H9 (cell line): Measurements from ENCODE around the gene SDK1. TPM values are rescaled to one million over a fixed set of nuclear protein-coding genes. Genes with fewer than 3 reads are reported as not detected.

Experiments
- DNase-seq: peaks from one replicate; pipeline ENCODE4 v3.0.0-alpha.2; 2017
- H2AFZ ChIP-seq: one replicate; pipeline ENCODE4 v1.6.1; 2013; ENCODE audit warnings: mild to moderate bottlenecking, low read length, control low read depth, moderate library complexity
- H2AK5ac ChIP-seq: 2 replicates; pipeline ENCODE4 v1.6.1; 2013; ENCODE audit warnings: low read length, control low read depth, mixed read lengths; ENCODE audit not compliant: insufficient read length
- H2BK120ac ChIP-seq: one replicate; pipeline ENCODE4 v1.6.1; 2013; ENCODE audit warnings: low read depth, mild to moderate bottlenecking, low read length, control low read depth, inconsistent platforms; ENCODE audit not compliant: poor library complexity, severe bottlenecking
- H2BK12ac ChIP-seq: 2 replicates; pipeline ENCODE4 v1.6.1; 2013; ENCODE audit warnings: low read length, control low read depth, mixed read lengths, low read depth; ENCODE audit not compliant: insufficient read length
- H2BK15ac ChIP-seq: 2 replicates; pipeline ENCODE4 v1.6.1; 2013; ENCODE audit warnings: low read depth, low read length, control low read depth
- H2BK20ac ChIP-seq: one replicate; pipeline ENCODE4 v1.6.1; 2013; ENCODE audit warnings: low read depth, mild to moderate bottlenecking, low read length, control low read depth, inconsistent platforms; ENCODE audit not compliant: poor library complexity, severe bottlenecking
- H2BK5ac ChIP-seq: 2 replicates; pipeline ENCODE4 v1.6.1; 2013; ENCODE audit warnings: low read length, control low read depth, mixed read lengths; ENCODE audit not compliant: insufficient read length
- H3K14ac ChIP-seq: 2 replicates; pipeline ENCODE4 v1.6.1; 2013; ENCODE audit warnings: low read length, control low read depth; ENCODE audit not compliant: insufficient read depth
- H3K18ac ChIP-seq: 2 replicates; pipeline ENCODE4 v1.6.1; 2013; ENCODE audit warnings: low read depth, mild to moderate bottlenecking, mixed read lengths, low read length, control low read depth; ENCODE audit not compliant: insufficient read length
- H3K23ac ChIP-seq: 2 replicates; pipeline ENCODE4 v1.6.1; 2013; ENCODE audit warnings: low read length, control low read depth, mixed read lengths, low read depth; ENCODE audit not compliant: insufficient read length
- H3K23me2 ChIP-seq: 2 replicates; pipeline ENCODE4 v1.6.1; 2013; ENCODE audit warnings: low read depth, mild to moderate bottlenecking, mixed read lengths, low read length, control low read depth; ENCODE audit not compliant: insufficient read length, poor library complexity, severe bottlenecking
- H3K27ac ChIP-seq: 2 replicates; pipeline ENCODE4 v1.5.1; 2013; ENCODE audit warnings: low read length, control low read depth, mixed read lengths, low read depth; ENCODE audit not compliant: insufficient read length
- H3K27me3 ChIP-seq: 2 replicates; pipeline ENCODE4 v1.6.1; 2013; ENCODE audit warnings: low read length, control low read depth, inconsistent platforms; ENCODE audit not compliant: insufficient read depth
- H3K4ac ChIP-seq: 2 replicates; pipeline ENCODE4 v1.6.1; 2013; ENCODE audit warnings: low read depth, mild to moderate bottlenecking, control low read depth, inconsistent platforms, low read length, moderate library complexity
- H3K4me1 ChIP-seq: 2 replicates; pipeline ENCODE4 v1.6.1; 2013; ENCODE audit warnings: low read length, control low read depth, inconsistent platforms; ENCODE audit not compliant: insufficient read depth
- H3K4me2 ChIP-seq: 2 replicates; pipeline ENCODE4 v1.6.1; 2013; ENCODE audit warnings: low read length, control low read depth, mixed read lengths; ENCODE audit not compliant: insufficient read length, insufficient read depth
- H3K56ac ChIP-seq: 2 replicates; pipeline ENCODE4 v1.6.1; 2013; ENCODE audit warnings: low read depth, mild to moderate bottlenecking, mixed read lengths, low read length, control low read depth; ENCODE audit not compliant: insufficient read length
- H3K79me1 ChIP-seq: 2 replicates; pipeline ENCODE4 v1.6.1; 2013; ENCODE audit warnings: low read depth, mild to moderate bottlenecking, moderate library complexity, low read length, control low read depth, inconsistent platforms; ENCODE audit not compliant: insufficient read depth, poor library complexity, severe bottlenecking
- H3K79me2 ChIP-seq: 2 replicates; pipeline ENCODE4 v1.6.1; 2013; ENCODE audit warnings: low read length, control low read depth, inconsistent platforms; ENCODE audit not compliant: insufficient read depth
- H3K9ac ChIP-seq: 2 replicates; pipeline ENCODE4 v1.6.1; 2013; ENCODE audit warnings: low read length, control low read depth, mixed read lengths; ENCODE audit not compliant: insufficient read length; ENCODE audit errors: extremely low read depth
- H3K9me3 ChIP-seq: one replicate; pipeline ENCODE4 v1.6.1; 2013; ENCODE audit warnings: low read depth, low read length, inconsistent platforms; ENCODE audit not compliant: control insufficient read depth
- H3T11ph ChIP-seq: one replicate; pipeline ENCODE4 v1.6.1; 2013; ENCODE audit warnings: mild to moderate bottlenecking, low read length, control low read depth, inconsistent platforms
- H4K20me1 ChIP-seq: one replicate; pipeline ENCODE4 v1.6.1; 2013; ENCODE audit not compliant: control insufficient read depth, insufficient read length, insufficient read depth
- H4K5ac ChIP-seq: 2 replicates; pipeline ENCODE4 v1.6.1; 2013; ENCODE audit warnings: low read depth, mild to moderate bottlenecking, mixed read lengths, low read length, control low read depth; ENCODE audit not compliant: insufficient read length
- H4K8ac ChIP-seq: replicated peaks from 2 replicates; pipeline ENCODE4 v1.6.1; 2013; ENCODE audit warnings: low read length, control low read depth, mixed read lengths, low read depth; ENCODE audit not compliant: insufficient read length
- H4K91ac ChIP-seq: 2 replicates; pipeline ENCODE4 v1.6.1; 2013; ENCODE audit warnings: low read depth, mild to moderate bottlenecking, moderate library complexity, mixed read lengths, low read length, control low read depth; ENCODE audit not compliant: insufficient read length
- H3K27ac Mint-ChIP-seq, 3 experiments: 2 replicates in 2 of 3; 3 replicates in 1 of 3; pipeline ENCODE4 v1.8.0; 2020 to 2021; ENCODE audit warnings: mixed read lengths in 3 of 3, mild to moderate bottlenecking in 1 of 3, moderate library complexity in 1 of 3
- H3K27me3 Mint-ChIP-seq: 2 replicates; pipeline ENCODE4 v1.8.0; 2021; ENCODE audit warnings: low read depth, mild to moderate bottlenecking, moderate library complexity, mixed read lengths
- H3K36me3 Mint-ChIP-seq, 3 experiments: 2 replicates in 2 of 3; 3 replicates in 1 of 3; pipeline ENCODE4 v1.8.0; 2020 to 2021; ENCODE audit warnings: low read depth in 3 of 3, mixed read lengths in 3 of 3; ENCODE audit not compliant: insufficient read depth in 1 of 3
- H3K4me1 Mint-ChIP-seq, 2 experiments: 2 replicates each; pipeline ENCODE4 v1.8.0; 2020; ENCODE audit warnings: mixed read lengths in 2 of 2
- H3K4me3 Mint-ChIP-seq, 2 experiments: 2 replicates in 1 of 2; 3 replicates in 1 of 2; pipeline ENCODE4 v1.8.0; 2020 to 2021; ENCODE audit warnings: mild to moderate bottlenecking in 2 of 2, mixed read lengths in 2 of 2, moderate library complexity in 1 of 2
- H3K9me3 Mint-ChIP-seq, 2 experiments: 2 replicates in 1 of 2; 3 replicates in 1 of 2; pipeline ENCODE4 v1.8.0; 2020; ENCODE audit warnings: mild to moderate bottlenecking in 2 of 2, mixed read lengths in 2 of 2, moderate library complexity in 1 of 2
- WGBS: extraction: QIAGEN DNeasy Blood & Tissue Kit; methylation state at CpG from one replicate; pipeline ENCODE4 v1.1.7; 2013; ENCODE audit warnings: missing lambda C conversion rate, low lambda C conversion rate, mixed read lengths; ENCODE audit not compliant: insufficient read length; ENCODE audit errors: extremely low coverage; 5-methylcytosine and 5-hydroxymethylcytosine counted together
- total RNA-seq: library from RNA; stranded (reverse); gene quantifications from 2 replicates; pipeline ENCODE4 v1.2.1, GENCODE V29; 2021
- TF ChIP-seq, protein P1 (sequence below): fragments of 200-600 bp; sonication (generic); conservative IDR thresholded peaks from 3 replicates; pipeline ENCODE4 v1.8.0; 2021; ENCODE audit warnings: antibody characterized with exemption, mild to moderate bottlenecking

Gene SDK1
- total RNA-seq, 1 experiment from 2014 or later = 8.7 TPM

DNA sequence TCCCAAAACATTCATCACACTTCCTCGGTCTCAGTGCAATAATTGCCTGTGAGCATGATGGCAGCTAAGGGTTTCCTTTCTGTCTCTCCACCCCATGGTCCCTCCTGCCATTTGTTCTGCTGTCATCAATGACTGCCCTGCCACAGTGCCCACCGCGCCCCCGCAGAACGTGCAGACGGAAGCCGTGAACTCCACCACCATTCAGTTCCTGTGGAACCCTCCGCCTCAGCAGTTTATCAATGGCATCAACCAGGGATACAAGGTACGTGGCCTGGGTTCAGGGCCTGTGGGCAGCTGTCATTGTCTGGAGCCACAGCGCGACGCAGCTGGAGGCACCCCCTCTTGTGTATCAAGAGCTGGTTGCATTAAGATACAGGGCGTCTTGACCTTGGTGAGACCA, 748.1 kb downstream of the SDK1 start:
- no peaks in the 10 kb centered on the region for H3K9me3 ChIP-seq
- peaks cover 5 to 6% of the 10 kb centered on the region in 2 experiments for H3K4me1 Mint-ChIP-seq
- H3K27ac Mint-ChIP-seq = no peak overlapping the region
- H3K4me2 ChIP-seq = no peak overlapping the region
- TF ChIP-seq, protein P1, sequence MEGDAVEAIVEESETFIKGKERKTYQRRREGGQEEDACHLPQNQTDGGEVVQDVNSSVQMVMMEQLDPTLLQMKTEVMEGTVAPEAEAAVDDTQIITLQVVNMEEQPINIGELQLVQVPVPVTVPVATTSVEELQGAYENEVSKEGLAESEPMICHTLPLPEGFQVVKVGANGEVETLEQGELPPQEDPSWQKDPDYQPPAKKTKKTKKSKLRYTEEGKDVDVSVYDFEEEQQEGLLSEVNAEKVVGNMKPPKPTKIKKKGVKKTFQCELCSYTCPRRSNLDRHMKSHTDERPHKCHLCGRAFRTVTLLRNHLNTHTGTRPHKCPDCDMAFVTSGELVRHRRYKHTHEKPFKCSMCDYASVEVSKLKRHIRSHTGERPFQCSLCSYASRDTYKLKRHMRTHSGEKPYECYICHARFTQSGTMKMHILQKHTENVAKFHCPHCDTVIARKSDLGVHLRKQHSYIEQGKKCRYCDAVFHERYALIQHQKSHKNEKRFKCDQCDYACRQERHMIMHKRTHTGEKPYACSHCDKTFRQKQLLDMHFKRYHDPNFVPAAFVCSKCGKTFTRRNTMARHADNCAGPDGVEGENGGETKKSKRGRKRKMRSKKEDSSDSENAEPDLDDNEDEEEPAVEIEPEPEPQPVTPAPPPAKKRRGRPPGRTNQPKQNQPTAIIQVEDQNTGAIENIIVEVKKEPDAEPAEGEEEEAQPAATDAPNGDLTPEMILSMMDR = no peak
- H3K9ac ChIP-seq = no peak overlapping the region
- DNase-seq = no peak
- no peak overlapping the region for H3T11ph ChIP-seq
- H2BK5ac ChIP-seq = no peak overlapping the region
- no CpG with 5 or more reads among the region's 13 CpGs for WGBS
- H3K23me2 ChIP-seq = no peaks in the 10 kb centered on the region
- H2AK5ac ChIP-seq = no peak overlapping the region
- H3K27ac ChIP-seq = no peak overlapping the region
- H2BK12ac ChIP-seq = no peak overlapping the region
- H4K8ac ChIP-seq = no peak overlapping the region
- H2BK15ac ChIP-seq = no peak overlapping the region
- no peak overlapping the region for H2AFZ ChIP-seq
- no peak overlapping the region for H3K4me3 Mint-ChIP-seq
- no peak overlapping the region for H2BK20ac ChIP-seq
- no peaks in the 10 kb centered on the region for H3K79me1 ChIP-seq
- H3K4ac ChIP-seq = no peak overlapping the region
- no peak overlapping the region for H3K56ac ChIP-seq
- no peak overlapping the region for H4K5ac ChIP-seq
- no peak overlapping the region for H4K91ac ChIP-seq
- no peaks in the 10 kb centered on the region for H3K79me2 ChIP-seq
- no peak overlapping the region for H3K23ac ChIP-seq
- no peak overlapping the region for H3K14ac ChIP-seq
- no peaks in the 10 kb centered on the region for H3K27me3 ChIP-seq
- H3K18ac ChIP-seq = no peak overlapping the region
- H3K27me3 Mint-ChIP-seq = no peaks in the 10 kb centered on the region
- H2BK120ac ChIP-seq = no peak overlapping the region
- H3K9me3 Mint-ChIP-seq = no peaks in the 10 kb centered on the region; a peak in 1 of 5 replicates
- H3K4me1 ChIP-seq = no peaks in the 10 kb centered on the region; the same call in 1 of the 2 replicates
- no peaks in the 10 kb centered on the region for H4K20me1 ChIP-seq
- peaks cover 0 to 7% (median 4%) of the 10 kb centered on the region in 3 experiments; a peak in 3 of 7 replicates for H3K36me3 Mint-ChIP-seq
